PFSK-1 (cell line): ENCODE results near the gene PALD1.

ENCODE experiments used
- FOXP2 ChIP-seq: optimal IDR thresholded peaks from 2 replicates; pipeline ENCODE3; 2011; ENCODE audit warnings: borderline replicate concordance, control low read depth, inconsistent platforms; ENCODE audit not compliant: insufficient read depth; ENCODE audit errors: extremely low read length, extremely low read depth
- POLR2AphosphoS5 ChIP-seq: IDR thresholded peaks from 2 replicates; pipeline ENCODE4 v1.6.1; 2012; ENCODE audit warnings: low read depth, mild to moderate bottlenecking, control low read depth, low read length, moderate library complexity
- SIN3A ChIP-seq: IDR thresholded peaks from 2 replicates; pipeline ENCODE4 v1.6.1; 2012; ENCODE audit warnings: mild to moderate bottlenecking, low read length, moderate library complexity, borderline replicate concordance; ENCODE audit not compliant: insufficient read depth
- TAF1 ChIP-seq: IDR thresholded peaks from 2 replicates; pipeline ENCODE4 v1.6.1; 2012; ENCODE audit warnings: low read length, control low read depth, borderline replicate concordance; ENCODE audit not compliant: insufficient read depth
- TF ChIP-seq, protein P1 (sequence below), 2 experiments: IDR thresholded peaks; 2 replicates each; pipeline versions ENCODE4 v1.6.1 to v1.8.0; 2011 to 2012; ENCODE audit warnings: low read depth in 2 of 2, low read length in 2 of 2, control low read depth in 1 of 2, inconsistent platforms in 1 of 2, mild to moderate bottlenecking in 1 of 2, moderate library complexity in 1 of 2; ENCODE audit not compliant: insufficient read depth in 1 of 2

The PALD1 gene

DNA sequence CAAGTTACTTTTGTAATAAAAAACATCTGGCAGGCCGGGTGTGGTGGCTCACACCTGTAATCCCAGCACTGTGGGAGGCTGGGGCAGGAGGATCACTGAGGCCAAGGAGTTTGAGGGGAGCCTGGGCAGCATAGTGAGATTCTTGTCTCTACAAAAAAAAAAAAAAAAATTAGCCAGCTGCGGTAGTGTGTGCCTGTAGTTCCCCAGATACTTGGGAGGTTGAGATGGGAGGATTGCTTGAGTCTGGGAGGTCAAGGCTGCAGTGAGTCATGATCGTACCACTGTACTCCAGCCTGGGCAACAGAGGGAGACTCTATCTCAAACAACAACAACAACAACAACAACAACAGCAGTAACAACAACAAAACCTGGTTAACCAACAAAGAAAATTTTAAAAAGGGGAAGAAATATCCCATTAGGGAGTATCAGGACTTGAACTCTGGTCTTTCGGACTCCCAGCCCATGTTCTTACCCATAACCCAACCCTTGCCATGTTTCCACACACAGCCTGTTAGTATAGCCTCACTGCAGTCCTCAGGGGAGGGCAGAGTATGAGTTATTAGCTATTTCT, 17.2 kb downstream of the PALD1 start:
- TF ChIP-seq, protein P1, sequence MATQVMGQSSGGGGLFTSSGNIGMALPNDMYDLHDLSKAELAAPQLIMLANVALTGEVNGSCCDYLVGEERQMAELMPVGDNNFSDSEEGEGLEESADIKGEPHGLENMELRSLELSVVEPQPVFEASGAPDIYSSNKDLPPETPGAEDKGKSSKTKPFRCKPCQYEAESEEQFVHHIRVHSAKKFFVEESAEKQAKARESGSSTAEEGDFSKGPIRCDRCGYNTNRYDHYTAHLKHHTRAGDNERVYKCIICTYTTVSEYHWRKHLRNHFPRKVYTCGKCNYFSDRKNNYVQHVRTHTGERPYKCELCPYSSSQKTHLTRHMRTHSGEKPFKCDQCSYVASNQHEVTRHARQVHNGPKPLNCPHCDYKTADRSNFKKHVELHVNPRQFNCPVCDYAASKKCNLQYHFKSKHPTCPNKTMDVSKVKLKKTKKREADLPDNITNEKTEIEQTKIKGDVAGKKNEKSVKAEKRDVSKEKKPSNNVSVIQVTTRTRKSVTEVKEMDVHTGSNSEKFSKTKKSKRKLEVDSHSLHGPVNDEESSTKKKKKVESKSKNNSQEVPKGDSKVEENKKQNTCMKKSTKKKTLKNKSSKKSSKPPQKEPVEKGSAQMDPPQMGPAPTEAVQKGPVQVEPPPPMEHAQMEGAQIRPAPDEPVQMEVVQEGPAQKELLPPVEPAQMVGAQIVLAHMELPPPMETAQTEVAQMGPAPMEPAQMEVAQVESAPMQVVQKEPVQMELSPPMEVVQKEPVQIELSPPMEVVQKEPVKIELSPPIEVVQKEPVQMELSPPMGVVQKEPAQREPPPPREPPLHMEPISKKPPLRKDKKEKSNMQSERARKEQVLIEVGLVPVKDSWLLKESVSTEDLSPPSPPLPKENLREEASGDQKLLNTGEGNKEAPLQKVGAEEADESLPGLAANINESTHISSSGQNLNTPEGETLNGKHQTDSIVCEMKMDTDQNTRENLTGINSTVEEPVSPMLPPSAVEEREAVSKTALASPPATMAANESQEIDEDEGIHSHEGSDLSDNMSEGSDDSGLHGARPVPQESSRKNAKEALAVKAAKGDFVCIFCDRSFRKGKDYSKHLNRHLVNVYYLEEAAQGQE (IDR thresholded peaks at IDR 0.05; ENCODE audit: insufficient read depth in 1 of 2, low read depth in 2 of 2, low read length in 2 of 2) = no peak
- TF ChIP-seq TAF1 = no peak
- TF ChIP-seq FOXP2 = no peak
- no peak for TF ChIP-seq SIN3A
- no peak for TF ChIP-seq POLR2AphosphoS5

GRCh38 chr10:70496341-70497119, 18.0 kb downstream of the PALD1 start:
- TF ChIP-seq TAF1 (no peak), SIN3A (no peak), FOXP2 (no peak), POLR2AphosphoS5 (no peak)
- TF ChIP-seq, protein P1 (IDR thresholded peaks at IDR 0.05; ENCODE audit: insufficient read depth in 1 of 2, low read depth in 2 of 2, low read length in 2 of 2) = no peak

DNA sequence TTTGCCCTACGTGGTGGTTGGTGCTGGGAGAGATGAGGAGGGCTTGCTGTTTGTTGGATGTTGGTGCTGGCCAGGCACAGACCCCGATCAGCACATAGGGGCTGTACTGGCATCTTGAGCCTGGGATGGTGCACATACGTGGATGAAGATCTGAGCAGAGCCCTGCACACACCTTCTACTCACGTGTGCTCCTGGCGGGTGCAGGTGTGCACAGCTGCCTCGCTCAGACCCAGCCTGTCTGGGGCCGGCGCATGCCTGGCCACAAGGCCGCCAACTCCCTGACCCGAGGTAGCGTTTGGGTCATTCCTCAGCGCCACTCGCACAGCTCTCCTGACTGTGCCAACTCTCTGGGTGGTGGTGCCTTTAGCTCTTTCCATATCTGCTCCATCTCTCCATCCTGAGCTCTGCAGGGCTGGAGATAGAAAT, 18.6 kb downstream of the PALD1 start:
- TF ChIP-seq, protein P1 (IDR thresholded peaks at IDR 0.05; ENCODE audit: insufficient read depth in 1 of 2, low read depth in 2 of 2, low read length in 2 of 2) = no peak
- TF ChIP-seq FOXP2 (no peak), SIN3A (no peak), POLR2AphosphoS5 (no peak), TAF1 (no peak)

DNA sequence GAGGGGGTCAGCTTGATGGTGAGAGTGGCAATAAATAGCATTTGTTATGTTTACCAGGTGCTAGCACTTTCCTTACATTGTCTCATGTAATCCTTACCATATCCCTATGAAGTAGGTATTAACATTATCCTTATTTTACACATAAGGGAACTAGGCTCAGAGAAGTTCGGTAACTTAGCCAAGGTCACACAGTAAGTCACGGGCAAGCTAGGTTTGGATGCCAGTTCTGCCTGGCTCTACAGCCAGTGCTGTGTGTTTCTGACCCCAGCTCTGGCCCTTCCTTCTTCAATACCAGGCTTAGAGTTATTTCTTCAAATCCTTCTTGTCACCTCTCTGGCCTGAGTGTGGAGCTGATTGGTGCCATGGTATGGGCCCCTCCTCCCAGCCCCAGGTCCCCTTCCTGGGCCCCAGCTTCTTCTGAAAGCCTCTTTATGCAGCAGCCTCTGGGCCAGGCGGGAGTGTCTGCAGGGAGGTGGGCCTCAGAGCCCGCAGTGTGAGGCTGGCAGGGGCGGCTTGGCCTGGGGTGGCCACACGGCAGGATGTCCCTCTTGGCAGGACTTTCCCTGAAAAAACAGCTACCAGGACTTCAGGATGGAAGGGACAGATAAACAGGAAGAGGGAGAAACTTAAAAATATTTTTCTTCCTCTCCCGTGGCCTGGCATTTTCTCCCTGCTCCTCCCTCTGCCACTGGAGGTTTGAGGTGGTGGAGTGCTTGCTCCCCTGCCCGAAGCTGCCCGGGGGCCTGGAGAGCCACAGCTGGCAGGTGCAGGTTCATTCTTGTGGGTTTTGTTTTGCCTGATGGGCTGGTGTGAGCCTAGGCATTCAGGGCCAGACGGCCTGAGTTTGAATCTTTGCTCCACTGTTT, 20.6 kb downstream of the PALD1 start:
- TF ChIP-seq POLR2AphosphoS5 (no peak), FOXP2 (no peak), SIN3A (no peak), TAF1 (no peak)
- TF ChIP-seq, protein P1 (IDR thresholded peaks at IDR 0.05; ENCODE audit: insufficient read depth in 1 of 2, low read depth in 2 of 2, low read length in 2 of 2) = no peak
